Measurements from ENCODE around the gene DYNC2H1. TPM values are rescaled to one million over a fixed set of nuclear protein-coding genes. Genes with fewer than 3 reads are reported as not detected.

Gene DYNC2H1
- total and polyA plus RNA-seq, 12 donors: 11.0 to 30.6 (median 18.9) TPM

DNA sequence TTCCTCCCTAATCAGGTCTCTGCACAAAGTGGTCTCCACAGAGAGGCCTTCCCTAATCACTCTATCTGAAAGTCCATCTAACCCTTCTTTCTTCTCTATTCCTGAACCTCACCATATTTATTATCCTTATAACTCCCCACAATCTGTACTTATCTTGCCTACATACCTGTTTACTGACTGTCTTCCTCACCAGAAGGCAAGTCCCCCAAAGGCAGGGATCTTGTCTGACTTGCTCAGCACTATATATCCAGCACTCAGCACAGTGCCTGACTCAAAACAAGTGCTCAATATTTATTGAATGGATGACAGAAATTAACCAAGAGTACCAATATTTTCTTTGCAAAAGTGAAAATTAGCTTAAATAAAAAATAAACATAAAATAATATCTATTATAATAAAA is 22.8 kb upstream of the DYNC2H1 start:
- Histone ChIP-seq H3K4me1 (replicated peaks in 1 of 2) (peaks cover 11 to 42% of the 10 kb centered on the region in 2 donors), H3K36me3 (replicated peaks in 1 of 2) (peaks cover 0 to 8% of the 10 kb centered on the region in 2 donors), H3K27me3 (no peaks in the 10 kb centered on the region), H3K9me3 (replicated peaks in 1 of 3) (no peaks in the 10 kb centered on the region), H3K27ac (no peak overlapping the region), H3K4me3 (no peak overlapping the region)
- TF ChIP-seq, protein P1, sequence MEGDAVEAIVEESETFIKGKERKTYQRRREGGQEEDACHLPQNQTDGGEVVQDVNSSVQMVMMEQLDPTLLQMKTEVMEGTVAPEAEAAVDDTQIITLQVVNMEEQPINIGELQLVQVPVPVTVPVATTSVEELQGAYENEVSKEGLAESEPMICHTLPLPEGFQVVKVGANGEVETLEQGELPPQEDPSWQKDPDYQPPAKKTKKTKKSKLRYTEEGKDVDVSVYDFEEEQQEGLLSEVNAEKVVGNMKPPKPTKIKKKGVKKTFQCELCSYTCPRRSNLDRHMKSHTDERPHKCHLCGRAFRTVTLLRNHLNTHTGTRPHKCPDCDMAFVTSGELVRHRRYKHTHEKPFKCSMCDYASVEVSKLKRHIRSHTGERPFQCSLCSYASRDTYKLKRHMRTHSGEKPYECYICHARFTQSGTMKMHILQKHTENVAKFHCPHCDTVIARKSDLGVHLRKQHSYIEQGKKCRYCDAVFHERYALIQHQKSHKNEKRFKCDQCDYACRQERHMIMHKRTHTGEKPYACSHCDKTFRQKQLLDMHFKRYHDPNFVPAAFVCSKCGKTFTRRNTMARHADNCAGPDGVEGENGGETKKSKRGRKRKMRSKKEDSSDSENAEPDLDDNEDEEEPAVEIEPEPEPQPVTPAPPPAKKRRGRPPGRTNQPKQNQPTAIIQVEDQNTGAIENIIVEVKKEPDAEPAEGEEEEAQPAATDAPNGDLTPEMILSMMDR (IDR thresholded peaks at IDR 0.05): no peak
- TF ChIP-seq POLR2A (IDR thresholded peaks at IDR 0.05): no peak
- DNase-seq: no peak
- intact Hi-C loops (cut with DNase I): no loop called here

DNA sequence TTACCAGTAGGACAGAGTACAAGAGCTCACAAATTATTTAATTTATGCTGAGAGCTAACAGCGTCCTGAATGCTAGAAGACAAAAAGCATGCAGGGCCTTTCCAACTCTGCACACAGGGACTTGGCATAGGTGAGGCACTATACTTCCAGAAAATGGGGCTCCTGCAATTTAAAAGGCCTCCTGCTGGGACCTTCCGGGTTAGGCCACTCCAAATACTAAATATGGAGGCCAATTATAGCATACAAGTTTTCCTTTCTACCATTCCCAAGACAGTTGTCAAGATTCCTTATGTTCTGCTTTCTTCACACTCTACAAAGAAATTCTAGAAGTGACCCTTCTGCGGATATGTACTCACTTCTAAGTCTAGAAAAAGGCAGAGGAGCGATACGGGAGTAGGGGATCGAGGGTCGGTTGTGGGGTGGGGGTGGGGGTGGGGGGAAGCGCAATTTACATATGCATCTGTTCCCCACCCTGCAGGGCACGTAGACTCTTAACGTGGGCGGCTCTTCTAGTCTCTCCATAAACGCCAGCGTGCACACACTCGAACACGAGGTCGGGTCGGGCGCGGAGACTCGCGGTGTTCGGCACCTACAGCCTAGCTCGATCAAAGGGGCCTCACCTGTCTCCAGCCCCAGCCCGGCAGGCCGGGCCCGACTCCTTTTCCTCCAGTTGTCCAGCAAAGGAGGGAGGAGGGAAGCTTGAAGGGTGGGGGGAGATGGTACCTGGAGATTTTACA is 18.0 kb upstream of the DYNC2H1 start:
- peak; percentile 32 to 67 (median 37) for DNase-seq
- 1 to 3% (median 2%) methylated on average over 8 to 26 of the region's 26 CpGs for WGBS, 4 donors
- intact Hi-C loops (cut with DNase I): no loop called here
- H3K36me3 ChIP-seq (replicated peaks in 1 of 2): no peaks in the 10 kb centered on the region
- H3K27ac ChIP-seq: peak overlapping the region; percentile 21 to 91 (median 85)
- H3K4me3 ChIP-seq: peak overlapping the region; percentile 85 to 100 (median 98)
- peaks cover 4% of the 10 kb centered on the region for H3K27me3 ChIP-seq
- no peaks in the 10 kb centered on the region for H3K9me3 ChIP-seq (replicated peaks in 1 of 3)
- H3K4me1 ChIP-seq (replicated peaks in 1 of 2): peaks cover 11 to 42% of the 10 kb centered on the region in 2 donors
- TF ChIP-seq, protein P1 (IDR thresholded peaks at IDR 0.05): no peak
- TF ChIP-seq POLR2A (IDR thresholded peaks at IDR 0.05): no peak

DNA sequence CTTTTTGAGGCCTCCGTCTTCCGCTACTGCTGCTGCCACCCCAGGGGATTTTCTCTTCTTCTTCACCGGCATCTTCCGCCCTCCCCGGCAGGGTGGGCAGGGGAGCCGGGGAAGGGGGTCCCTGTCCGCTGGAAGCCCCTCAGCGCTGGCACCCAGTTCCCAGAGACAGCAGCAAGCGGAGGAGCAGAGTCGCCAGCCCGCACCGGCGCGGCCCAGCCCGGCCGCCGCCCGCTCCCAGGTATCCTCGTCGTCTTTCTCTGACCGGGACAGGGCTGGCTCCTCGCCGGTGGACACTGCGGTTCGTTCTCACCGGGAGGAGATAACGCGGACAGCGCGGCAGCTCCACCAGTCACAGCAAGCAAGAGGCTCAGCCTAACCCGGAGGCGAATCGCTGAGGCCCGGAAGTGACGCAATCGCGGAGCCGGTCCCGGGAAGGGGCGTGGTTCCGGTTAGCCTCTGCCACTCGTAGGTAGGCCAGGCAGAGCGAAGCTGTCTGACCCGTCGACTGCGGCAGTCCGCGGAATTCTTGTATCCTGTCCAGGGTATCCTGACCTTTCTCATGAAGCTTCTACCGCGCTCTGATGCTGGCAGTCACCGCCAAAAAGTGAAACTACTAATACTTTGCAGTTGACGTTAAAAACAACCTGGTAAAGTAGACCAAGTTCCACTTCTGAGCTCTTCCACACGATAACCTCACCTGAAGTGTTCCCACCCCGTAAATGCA is 17.3 kb upstream of the DYNC2H1 start, which contains the start of gene DCUN1D5:
TSS of gene DCUN1D5 (minus strand) at position 360 of the 724 bp plus-strand sequence. CDS start at position 72, 288 bp downstream.
- H3K9me3 ChIP-seq (replicated peaks in 1 of 3): no peaks in the 10 kb centered on the region
- peak within 1 kb of the TSS; percentile 21 to 91 (median 85) for H3K27ac ChIP-seq
- TF ChIP-seq POLR2A (IDR thresholded peaks at IDR 0.05): peak; percentile 56 to 90
- TF ChIP-seq, protein P1 (IDR thresholded peaks at IDR 0.05): no peak
- H3K4me1 ChIP-seq (replicated peaks in 1 of 2): peaks cover 11 to 38% of the 10 kb centered on the region in 2 donors
- peak; percentile 97 to 99 (median 98) for DNase-seq
- intact Hi-C loops (cut with DNase I): no loop called here
- no peaks in the 10 kb centered on the region for H3K36me3 ChIP-seq (replicated peaks in 1 of 2)
- H3K27me3 ChIP-seq: peaks cover 6% of the 10 kb centered on the region
- peak within 1 kb of the TSS; percentile 85 to 100 (median 98) for H3K4me3 ChIP-seq
- 0% methylated on average over 11 to 54 of the region's 54 CpGs for WGBS, 4 donors

DNA sequence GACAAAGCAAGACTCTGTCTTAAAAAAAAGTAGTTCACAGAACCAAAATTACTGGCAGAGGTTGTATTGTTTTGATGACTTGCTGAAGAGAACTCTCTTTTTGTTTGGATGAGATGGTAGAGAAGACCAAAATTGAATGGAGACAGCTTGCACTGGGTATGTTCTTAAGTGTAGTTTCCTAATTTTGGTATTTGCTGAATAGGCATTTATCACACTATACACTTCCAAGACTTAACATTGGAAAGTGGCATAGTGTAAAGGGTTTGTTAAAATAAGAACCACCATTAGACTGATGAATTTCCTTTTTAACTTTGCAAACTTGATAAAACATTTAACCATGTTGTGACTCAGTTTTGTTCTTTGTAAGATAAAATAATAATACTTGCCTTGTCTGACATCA is 11.9 kb upstream of the DYNC2H1 start:
- H3K4me1 ChIP-seq (replicated peaks in 1 of 2): peaks cover 0 to 4% of the 10 kb centered on the region in 2 donors
- peaks cover 9% of the 10 kb centered on the region for H3K27me3 ChIP-seq
- intact Hi-C loops (cut with DNase I): no loop called here
- DNase-seq: no peak
- H3K36me3 ChIP-seq (replicated peaks in 1 of 2): no peaks in the 10 kb centered on the region
- H3K27ac ChIP-seq: no peak overlapping the region
- TF ChIP-seq POLR2A (IDR thresholded peaks at IDR 0.05): no peak
- TF ChIP-seq, protein P1 (IDR thresholded peaks at IDR 0.05): no peak
- no peak overlapping the region for H3K4me3 ChIP-seq
- H3K9me3 ChIP-seq (replicated peaks in 1 of 3): no peaks in the 10 kb centered on the region

All from adrenal gland (tissue), 12 donors.